GM19372 (cell line): ENCODE measurements around the gene PPM1M.

Source experiments
- ATAC-seq: cut with Tn5 transposase; IDR thresholded peaks from one replicate; pipeline ENCODE4 v1.9.1; 2021; ENCODE audit warnings: mild to moderate bottlenecking, low read depth, moderate library complexity; ENCODE audit not compliant: unreplicated experiment

PPM1M gene

GRCh38 chr3:52292247-52293065 is 46.9 kb downstream of the PPM1M start:
- ATAC-seq: no peak

GRCh38 chr3:52293491-52294319 is 48.1 kb downstream of the PPM1M start:
- ATAC-seq: no peak

DNA sequence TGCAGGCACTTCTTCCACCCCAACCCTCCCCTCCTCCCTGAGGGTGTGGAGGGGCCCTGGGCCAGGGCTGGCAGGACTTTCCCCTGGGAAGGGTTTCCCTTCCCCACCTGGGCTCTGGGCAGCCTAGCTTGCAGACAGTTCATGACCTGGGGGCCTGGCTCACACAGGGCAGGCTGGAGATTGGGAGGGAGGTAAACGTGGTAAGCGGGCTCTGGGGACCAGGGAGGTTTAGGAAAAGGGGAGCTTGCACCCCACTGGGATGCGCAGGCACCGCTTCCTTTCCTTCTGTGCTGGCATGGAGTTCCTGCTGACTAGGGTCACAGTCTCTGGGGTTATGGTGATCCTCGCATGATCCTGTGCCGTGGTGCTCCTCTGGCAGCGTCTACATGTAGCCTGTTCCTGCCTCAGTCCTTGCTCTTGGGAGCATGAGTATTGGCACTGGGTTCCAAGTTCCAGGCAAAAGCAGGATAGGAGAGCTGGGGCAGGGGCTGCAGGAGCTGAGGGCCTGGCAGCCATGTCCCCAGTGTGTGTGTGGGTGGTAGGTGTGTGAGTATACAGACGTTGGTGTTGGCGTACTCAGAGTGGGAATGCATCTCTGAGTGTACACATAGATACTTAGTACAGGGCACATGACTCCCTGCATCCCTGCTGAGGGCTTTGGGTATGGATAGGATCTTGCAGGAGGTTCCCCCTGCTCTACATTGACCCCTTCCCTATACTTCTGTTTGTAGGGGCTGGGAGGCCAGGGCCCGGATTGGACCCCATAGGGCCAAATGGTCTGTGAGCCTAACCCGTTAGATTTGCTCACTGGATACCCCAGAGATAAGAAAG is 49.0 kb downstream of the PPM1M start:
- no peak for ATAC-seq

DNA sequence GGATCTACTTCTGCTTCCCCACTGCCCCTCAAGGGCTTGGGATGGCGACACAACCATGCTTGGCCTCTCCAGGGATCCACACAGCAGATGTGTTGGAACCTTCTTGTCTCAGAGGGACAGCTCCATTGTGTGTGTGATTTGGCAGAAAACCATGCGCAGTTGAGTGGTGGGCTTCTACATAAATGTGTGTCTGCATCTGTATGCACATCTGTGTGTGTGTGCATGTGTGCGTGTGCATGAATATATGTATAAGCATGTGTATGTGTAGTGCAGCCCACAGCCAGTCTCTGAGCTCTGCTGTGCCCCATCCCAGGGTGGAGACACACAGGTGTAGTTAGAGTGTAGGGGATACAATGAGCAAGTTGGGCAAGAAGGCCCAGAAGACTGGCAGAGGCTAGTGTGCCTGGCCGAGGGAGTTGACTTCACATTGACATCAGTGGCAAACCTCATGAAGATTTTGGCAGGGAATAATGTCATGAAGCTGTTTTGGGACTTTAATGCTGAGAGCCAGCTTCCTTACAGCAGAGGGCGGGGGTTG is 50.2 kb downstream of the PPM1M start:
- no peak for ATAC-seq

GRCh38 chr3:52297242-52298148 is 51.9 kb downstream of the PPM1M start:
- no peak for ATAC-seq

- no peak for ATAC-seq
Measured at GRCh38 chr3:52298149-52299098, 52.9 kb downstream of the PPM1M start.

DNA sequence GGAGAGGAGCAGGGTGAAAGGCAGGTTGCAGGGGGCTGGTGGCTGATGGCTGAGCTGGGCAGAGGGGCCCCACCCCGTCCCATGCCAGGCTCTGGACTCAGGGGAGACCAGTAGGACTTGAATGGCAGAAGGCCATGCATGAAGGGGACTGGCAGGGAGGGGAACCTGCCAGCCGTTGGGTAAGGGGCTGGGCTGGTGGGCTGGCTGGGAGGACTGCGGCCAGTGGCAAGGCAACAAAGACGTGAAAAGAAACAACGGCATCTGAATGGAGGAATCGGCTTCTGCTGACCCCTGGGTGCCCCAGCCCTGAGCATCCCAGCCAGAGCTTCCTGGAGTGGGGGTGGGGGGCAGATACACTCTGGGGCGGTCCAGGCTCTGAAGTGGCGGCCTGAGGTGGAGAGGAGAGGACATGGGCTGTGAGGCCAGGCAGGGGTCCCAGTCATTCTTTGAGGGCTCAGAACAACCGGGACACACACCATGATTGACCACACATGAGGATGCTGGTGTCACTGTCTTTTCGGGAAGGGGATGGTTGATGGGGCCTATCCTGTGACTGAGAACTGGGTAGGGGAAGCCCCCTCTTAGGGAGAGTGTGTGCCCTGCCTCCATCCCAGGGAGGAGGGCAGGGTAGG is 53.8 kb downstream of the PPM1M start:
- no peak for ATAC-seq
